Astrocyte of the spinal cord (primary cell): ENCODE data around the gene FFAR2.
"Not testable (repeated sequence)": the region's sequence is repeated elsewhere in the genome, so short reads cannot be mapped to it uniquely, and the experiment has no call there.

Source experiments
- DNase-seq: peaks from one replicate; pipeline ENCODE4 v3.0.0; 2011; ENCODE audit warnings: low read depth, low spot score
- H3K4me3 ChIP-seq: 2 replicates; pipeline ENCODE4 v1.5.1; 2011; ENCODE audit warnings: low read depth, mild to moderate bottlenecking, low read length, moderate library complexity
- in situ Hi-C: cut with HindIII; loops from 2 replicates; pipeline ENCODE4 v1.10.0; 2017; ENCODE audit warnings: low sequenced_read_pairs
- TF ChIP-seq, protein P1 (sequence below): IDR thresholded peaks from 2 replicates; pipeline ENCODE4 v1.5.1; 2012; ENCODE audit warnings: low read depth, mild to moderate bottlenecking, low read length, inconsistent platforms

Gene FFAR2

DNA sequence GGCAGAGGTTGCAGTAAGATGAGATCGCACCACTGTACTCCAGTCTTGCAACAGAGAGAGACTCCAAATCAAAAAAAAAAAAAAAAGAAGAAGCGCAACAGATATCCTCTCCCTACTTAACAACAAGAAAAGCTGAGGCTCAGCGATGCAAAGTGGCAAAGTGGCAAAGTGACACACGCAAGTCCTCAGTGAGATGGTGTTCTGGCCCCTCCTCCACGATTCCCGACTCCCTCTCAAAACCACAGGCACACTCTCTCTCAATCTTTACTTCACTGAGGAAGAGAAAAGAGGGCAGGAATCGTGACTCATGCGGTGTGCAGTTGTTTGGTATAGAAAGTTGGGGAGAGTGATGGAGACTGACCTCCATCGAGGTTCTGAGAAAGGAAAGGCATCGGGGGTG lies 12.6 kb downstream of the FFAR2 start:
- in situ Hi-C loops, result no loop called here
- TF ChIP-seq, protein P1, sequence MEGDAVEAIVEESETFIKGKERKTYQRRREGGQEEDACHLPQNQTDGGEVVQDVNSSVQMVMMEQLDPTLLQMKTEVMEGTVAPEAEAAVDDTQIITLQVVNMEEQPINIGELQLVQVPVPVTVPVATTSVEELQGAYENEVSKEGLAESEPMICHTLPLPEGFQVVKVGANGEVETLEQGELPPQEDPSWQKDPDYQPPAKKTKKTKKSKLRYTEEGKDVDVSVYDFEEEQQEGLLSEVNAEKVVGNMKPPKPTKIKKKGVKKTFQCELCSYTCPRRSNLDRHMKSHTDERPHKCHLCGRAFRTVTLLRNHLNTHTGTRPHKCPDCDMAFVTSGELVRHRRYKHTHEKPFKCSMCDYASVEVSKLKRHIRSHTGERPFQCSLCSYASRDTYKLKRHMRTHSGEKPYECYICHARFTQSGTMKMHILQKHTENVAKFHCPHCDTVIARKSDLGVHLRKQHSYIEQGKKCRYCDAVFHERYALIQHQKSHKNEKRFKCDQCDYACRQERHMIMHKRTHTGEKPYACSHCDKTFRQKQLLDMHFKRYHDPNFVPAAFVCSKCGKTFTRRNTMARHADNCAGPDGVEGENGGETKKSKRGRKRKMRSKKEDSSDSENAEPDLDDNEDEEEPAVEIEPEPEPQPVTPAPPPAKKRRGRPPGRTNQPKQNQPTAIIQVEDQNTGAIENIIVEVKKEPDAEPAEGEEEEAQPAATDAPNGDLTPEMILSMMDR, result no peak
- DNase-seq, result no peak
- no peak overlapping the region for H3K4me3 ChIP-seq

DNA sequence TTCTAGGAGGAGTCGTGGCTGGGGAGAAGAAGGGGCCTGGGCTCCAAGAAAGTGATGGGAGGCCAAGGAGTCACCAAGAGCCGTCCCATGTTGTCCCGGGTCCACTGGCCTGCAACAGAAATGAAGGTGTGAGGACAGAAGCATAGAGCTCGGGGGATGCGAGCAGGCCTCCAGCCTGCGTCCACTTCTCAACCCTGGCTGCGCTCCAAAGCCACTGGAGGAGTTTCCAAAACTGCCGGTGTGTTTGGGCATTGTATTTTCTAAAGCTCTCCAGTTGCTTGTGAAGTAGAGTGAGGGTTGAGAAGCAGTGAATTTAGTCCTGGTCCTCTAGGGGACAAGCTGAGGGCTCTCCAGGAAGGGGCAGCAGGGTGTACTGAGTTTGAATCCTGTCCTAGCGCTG lies 13.0 kb downstream of the FFAR2 start:
- DNase-seq, result no peak
- H3K4me3 ChIP-seq, result no peak overlapping the region
- in situ Hi-C loops, result no loop called here
- TF ChIP-seq, protein P1, result no peak

GRCh38 chr19:35461788-35462187 lies 13.7 kb downstream of the FFAR2 start:
- in situ Hi-C loops, DNase-seq, H3K4me3 ChIP-seq: not testable (repeated sequence)

DNA sequence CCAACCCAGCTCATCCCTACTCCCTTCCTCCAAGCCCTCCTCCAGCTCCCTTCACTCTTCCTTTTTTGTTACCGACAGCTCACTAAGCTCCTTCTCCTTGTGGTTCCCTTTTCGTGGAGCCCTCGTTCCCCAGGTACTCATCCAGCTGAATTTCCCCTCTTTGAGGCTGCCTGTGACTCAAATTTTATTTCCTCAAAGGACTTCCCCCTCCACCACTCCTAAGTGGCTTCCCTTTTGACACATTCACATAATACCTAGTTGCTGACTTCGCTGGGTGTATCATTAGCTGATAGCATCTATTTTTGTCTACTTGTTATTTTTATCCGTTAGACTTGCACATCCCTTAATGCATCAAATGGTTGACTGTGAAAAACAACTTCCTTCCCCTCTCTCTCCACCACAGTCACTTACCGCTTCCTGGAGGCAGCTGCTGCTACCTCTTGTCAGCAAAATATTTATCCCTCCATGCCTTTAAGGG lies 14.5 kb downstream of the FFAR2 start:
- TF ChIP-seq, protein P1, result no peak
- in situ Hi-C loops, result no loop called here
- no peak overlapping the region for H3K4me3 ChIP-seq
- DNase-seq, result no peak

- H3K4me3 ChIP-seq, in situ Hi-C loops, DNase-seq: not testable (repeated sequence)
Observed at GRCh38 chr19:35462956-35463355, 14.9 kb downstream of the FFAR2 start.

- no peak for DNase-seq
- TF ChIP-seq, protein P1, result no peak
- in situ Hi-C loops, result no loop called here
- H3K4me3 ChIP-seq, result no peak overlapping the region
Observed at GRCh38 chr19:35466259-35466658, 18.2 kb downstream of the FFAR2 start.

DNA sequence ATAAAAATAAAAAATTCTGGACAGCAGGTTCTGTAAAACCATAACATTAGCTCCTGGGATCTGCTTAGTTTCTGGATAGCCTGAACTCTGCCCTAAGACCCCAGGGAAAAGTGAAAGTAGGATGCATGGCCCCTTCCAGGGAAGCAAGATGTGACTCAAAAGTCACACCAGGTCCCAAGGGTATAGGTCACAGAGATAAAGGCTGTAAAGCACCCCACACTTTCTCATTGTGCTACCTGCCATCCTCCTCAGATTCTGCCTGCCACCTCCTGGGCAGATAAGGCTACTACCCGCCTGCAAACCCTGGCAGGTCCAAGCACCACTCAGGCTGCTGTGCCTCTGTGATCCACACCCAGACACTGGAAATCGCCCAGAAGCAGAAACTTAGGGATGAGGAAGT lies 20.6 kb downstream of the FFAR2 start:
- DNase-seq, result no peak
- TF ChIP-seq, protein P1, result peak; percentile 16
- no peak overlapping the region for H3K4me3 ChIP-seq
- in situ Hi-C loops, result no loop called here

GRCh38 chr19:35470128-35470527 lies 22.1 kb downstream of the FFAR2 start:
- no peak for DNase-seq
- no peak overlapping the region for H3K4me3 ChIP-seq
- TF ChIP-seq, protein P1, result no peak
- in situ Hi-C loops, result no loop called here

DNA sequence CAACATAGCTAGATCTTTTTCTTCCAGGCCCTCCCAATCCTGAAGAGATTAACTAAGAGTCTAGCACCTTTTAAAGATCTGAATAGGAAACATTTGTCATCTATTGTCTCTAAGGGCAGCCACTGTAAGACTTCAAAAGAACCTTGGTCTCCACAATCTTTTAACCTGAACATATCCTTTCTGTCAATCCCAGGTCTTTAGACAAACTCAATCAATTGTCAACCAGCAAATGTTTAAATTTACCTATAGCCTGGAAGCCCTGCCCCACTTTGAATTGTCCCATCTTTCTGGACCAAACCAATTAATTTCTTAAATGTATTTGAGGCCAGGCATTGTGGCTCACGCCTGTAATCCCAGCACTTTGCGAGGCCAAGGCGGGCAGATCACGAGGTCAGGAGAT lies 23.0 kb downstream of the FFAR2 start:
- DNase-seq, H3K4me3 ChIP-seq, in situ Hi-C loops: not testable (repeated sequence)
